ENCODE results near the gene SNX5. TPM values are rescaled to one million over a fixed set of nuclear protein-coding genes. Genes with fewer than 3 reads are reported as not detected.

SNX5 gene
- total and polyA plus RNA-seq, 2 of the 13 experiments (the other 11 are each of a cell fraction or from before 2014, with no cell fraction given), result 664 to 1,040 TPM

GRCh38 chr20:17969278-17969883, 787 bp upstream of the SNX5 start (continued):
- TF ChIP-seq GLI4 (CRISPR knock-in tag; IDR thresholded peaks at IDR 0.05; ENCODE audit: borderline replicate concordance), result no peak
- peak; percentile 31 for TF ChIP-seq POLR2AphosphoS5 (IDR thresholded peaks at IDR 0.05; ENCODE audit: low read depth, low read length)
- TF ChIP-seq ZNF280B (CRISPR knock-in tag; IDR thresholded peaks at IDR 0.05; ENCODE audit: borderline replicate concordance), result no peak; the same call in 1 of the 2 replicates
- TF ChIP-seq ZNF101 (CRISPR knock-in tag; IDR thresholded peaks at IDR 0.05; ENCODE audit: borderline replicate concordance, low read depth), result 0 out of 2 replicates have a peak, but pooled peaks have one; percentile 10
- TF ChIP-seq ZNF274 (CRISPR knock-in tag; IDR thresholded peaks at IDR 0.05), result no peak; the same call in 1 of the 2 replicates
- no peak for TF ChIP-seq ZNF761 (CRISPR knock-in tag; conservative IDR thresholded peaks at IDR 0.05)
- TF ChIP-seq ZBTB33 (CRISPR knock-in tag; IDR thresholded peaks at IDR 0.05), result no peak
- no peak for TF ChIP-seq NFKBIZ (CRISPR knock-in tag; IDR thresholded peaks at IDR 0.05)
- TF ChIP-seq ZNF639 (CRISPR knock-in tag; conservative IDR thresholded peaks at IDR 0.05), result no peak
- TF ChIP-seq ZNF678 (CRISPR knock-in tag; IDR thresholded peaks at IDR 0.05), result 0 out of 2 replicates have a peak, but pooled peaks have one; percentile 5
- 0 out of 2 replicates have a peak, but pooled peaks have one; percentile 48 for TF ChIP-seq ZNF616 (CRISPR knock-in tag; IDR thresholded peaks at IDR 0.05; ENCODE audit: low read depth)
- TF ChIP-seq MBNL3 (CRISPR knock-in tag; conservative IDR thresholded peaks at IDR 0.05), result no peak; the same call in 1 of the 2 replicates
- 0 out of 2 replicates have a peak, but pooled peaks have one; percentile 39 for TF ChIP-seq ZNF513 (CRISPR knock-in tag; conservative IDR thresholded peaks at IDR 0.05)
- TF ChIP-seq HMGXB3 (CRISPR knock-in tag; IDR thresholded peaks at IDR 0.05; ENCODE audit: borderline replicate concordance), result no peak
